Prostate gland (tissue), 2 donors: ENCODE measurements around the gene NOTCH1.

ENCODE experiments used
- POLR2A ChIP-seq: fragments of 450-650 bp; IDR thresholded peaks from one replicate; pipeline ENCODE4 v1.6.1; 2016; ENCODE audit warnings: antibody characterized with exemption, mild to moderate bottlenecking
- POLR2AphosphoS5 ChIP-seq: sonication (generic); formaldehyde crosslinking; IDR thresholded peaks from one replicate; pipeline ENCODE4 v1.6.1; 2017; ENCODE audit warnings: antibody characterized with exemption
- TF ChIP-seq, protein P1 (sequence below), 4 experiments: fragments of 200-600 bp in 2 of 4; fragments of 450-650 bp in 2 of 4; sonication (generic) in 2 of 4; IDR thresholded peaks; 1 replicate in 3 of 4; 2 replicates in 1 of 4; pipeline ENCODE4 v1.5.1; 2016 to 2019; ENCODE audit warnings: antibody characterized with exemption in 4 of 4, mild to moderate bottlenecking in 2 of 4, moderate library complexity in 2 of 4

DNA sequence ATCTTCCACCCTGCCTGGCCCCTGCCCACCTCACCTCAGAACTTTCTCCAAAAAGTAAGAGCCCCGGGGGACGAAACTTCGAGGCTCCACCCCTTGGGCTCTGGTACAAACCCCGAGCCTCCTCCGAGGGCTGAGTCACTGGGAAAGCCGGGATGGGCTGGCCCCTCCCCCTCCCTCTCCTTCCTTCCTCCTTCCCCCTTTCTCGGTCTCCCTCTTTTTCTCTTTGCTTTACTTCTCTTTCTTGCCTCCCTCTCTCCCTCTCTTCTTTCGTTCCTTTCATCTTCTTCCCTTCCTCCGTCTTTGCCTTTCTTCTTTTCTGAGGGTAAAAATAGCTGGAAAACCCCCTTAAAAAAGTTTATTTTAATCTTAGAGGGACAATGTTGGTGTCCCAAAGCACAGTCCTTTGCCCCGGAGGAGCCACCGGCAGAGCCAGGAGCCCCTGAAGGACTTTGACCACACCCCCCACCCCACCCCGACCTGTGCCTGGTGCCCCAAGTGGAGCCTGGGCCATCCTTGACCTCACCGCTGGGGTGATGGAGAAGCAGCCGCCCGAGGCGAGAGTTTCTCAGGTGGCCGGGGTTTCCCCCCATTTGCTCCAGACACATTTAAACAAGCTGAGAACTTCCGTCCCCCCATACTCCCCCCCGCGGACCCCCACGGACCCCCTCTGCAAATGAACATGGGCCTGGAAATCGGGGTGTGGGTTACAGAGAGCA, 5.7 kb upstream of the NOTCH1 start:
- TF ChIP-seq, protein P1, sequence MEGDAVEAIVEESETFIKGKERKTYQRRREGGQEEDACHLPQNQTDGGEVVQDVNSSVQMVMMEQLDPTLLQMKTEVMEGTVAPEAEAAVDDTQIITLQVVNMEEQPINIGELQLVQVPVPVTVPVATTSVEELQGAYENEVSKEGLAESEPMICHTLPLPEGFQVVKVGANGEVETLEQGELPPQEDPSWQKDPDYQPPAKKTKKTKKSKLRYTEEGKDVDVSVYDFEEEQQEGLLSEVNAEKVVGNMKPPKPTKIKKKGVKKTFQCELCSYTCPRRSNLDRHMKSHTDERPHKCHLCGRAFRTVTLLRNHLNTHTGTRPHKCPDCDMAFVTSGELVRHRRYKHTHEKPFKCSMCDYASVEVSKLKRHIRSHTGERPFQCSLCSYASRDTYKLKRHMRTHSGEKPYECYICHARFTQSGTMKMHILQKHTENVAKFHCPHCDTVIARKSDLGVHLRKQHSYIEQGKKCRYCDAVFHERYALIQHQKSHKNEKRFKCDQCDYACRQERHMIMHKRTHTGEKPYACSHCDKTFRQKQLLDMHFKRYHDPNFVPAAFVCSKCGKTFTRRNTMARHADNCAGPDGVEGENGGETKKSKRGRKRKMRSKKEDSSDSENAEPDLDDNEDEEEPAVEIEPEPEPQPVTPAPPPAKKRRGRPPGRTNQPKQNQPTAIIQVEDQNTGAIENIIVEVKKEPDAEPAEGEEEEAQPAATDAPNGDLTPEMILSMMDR (IDR thresholded peaks at IDR 0.05): no peak
- TF ChIP-seq POLR2A (no peak), POLR2AphosphoS5 (peak; percentile 68)
